ENCODE results near the gene SHLD2. TPM values are rescaled to one million over a fixed set of nuclear protein-coding genes. Genes with fewer than 3 reads are reported as not detected.
A peak's percentile ranks its signal among the peaks of the same experiment; 100 is the strongest.
"Not testable (repeated sequence)": the region's sequence is repeated elsewhere in the genome, so short reads cannot be mapped to it uniquely, and the experiment has no call there.

SHLD2 gene
- total RNA-seq, 4 donors from 2014 or later: 26.8 to 34.1 (median 30.9) TPM

GRCh38 chr10:87072449-87072848 lies 22.6 kb upstream of the SHLD2 start:
- no peak for TF ChIP-seq CTCF (IDR thresholded peaks at IDR 0.05)
- ATAC-seq (ENCODE audit: low FRiP score) (no peak), DNase-seq (ENCODE audit: low spot score) (no peak)

- not testable (repeated sequence) for DNase-seq (ENCODE audit: low spot score); ATAC-seq (ENCODE audit: low FRiP score)
Observed at GRCh38 chr10:87076421-87076820, 18.6 kb upstream of the SHLD2 start.

- no peak for TF ChIP-seq CTCF (IDR thresholded peaks at IDR 0.05)
- no peak for DNase-seq (ENCODE audit: low spot score)
- no peak for ATAC-seq (ENCODE audit: low FRiP score)
Observed at GRCh38 chr10:87079106-87079836, 15.7 kb upstream of the SHLD2 start.

- not testable (repeated sequence) for ATAC-seq (ENCODE audit: low FRiP score); DNase-seq (ENCODE audit: low spot score)
Observed at GRCh38 chr10:87080621-87081020, 14.4 kb upstream of the SHLD2 start.

GRCh38 chr10:87081574-87081973 lies 13.4 kb upstream of the SHLD2 start:
- ATAC-seq (ENCODE audit: low FRiP score): not testable (repeated sequence)

GRCh38 chr10:87082219-87082618 lies 12.8 kb upstream of the SHLD2 start:
- ATAC-seq (ENCODE audit: low FRiP score): peak; percentile 25

More at GRCh38 chr10:87081574-87081973, 13.4 kb upstream of the SHLD2 start:
- DNase-seq (ENCODE audit: low spot score): not testable (repeated sequence)

GRCh38 chr10:87083576-87084290 lies 11.3 kb upstream of the SHLD2 start:
- peak; percentile 55 for ATAC-seq (ENCODE audit: low FRiP score)
- DNase-seq (ENCODE audit: low spot score): not testable (repeated sequence)

More at GRCh38 chr10:87082219-87082618, 12.8 kb upstream of the SHLD2 start:
- not testable (repeated sequence) for DNase-seq (ENCODE audit: low spot score)

GRCh38 chr10:87084291-87084782 lies 10.7 kb upstream of the SHLD2 start:
- not testable (repeated sequence) for DNase-seq (ENCODE audit: low spot score)
- peak; percentile 51 for ATAC-seq (ENCODE audit: low FRiP score)

- ATAC-seq (ENCODE audit: low FRiP score): no peak
- no peak for TF ChIP-seq CTCF (IDR thresholded peaks at IDR 0.05)
- DNase-seq (ENCODE audit: low spot score): no peak
Observed at GRCh38 chr10:87085537-87085936, 9.5 kb upstream of the SHLD2 start.

- DNase-seq (ENCODE audit: low spot score) (no peak), ATAC-seq (ENCODE audit: low FRiP score) (no peak)
- TF ChIP-seq CTCF (IDR thresholded peaks at IDR 0.05): no peak
Observed at GRCh38 chr10:87089746-87090145, 5.3 kb upstream of the SHLD2 start.

All from omental fat pad (tissue), 4 donors.